GM12891 (cell line): ENCODE measurements around the gene PDE10A.
"Not testable (repeated sequence)": the region's sequence is repeated elsewhere in the genome, so short reads cannot be mapped to it uniquely, and the experiment has no call there.

ENCODE experiments used
- DNase-seq: peaks from one replicate; pipeline ENCODE4 v3.0.0; 2011; ENCODE audit warnings: low spot score; ENCODE audit not compliant: insufficient read length
- FAIRE-seq: peaks from 2 replicates; lab custom pipeline; 2011; peaks lifted over from hg19 to GRCh38; lab: Jason Lieb, UNC
- PAX5 ChIP-seq: IDR thresholded peaks from 2 replicates; pipeline ENCODE4 v1.6.1; 2011; ENCODE audit warnings: low read length, moderate library complexity, mild to moderate bottlenecking; ENCODE audit not compliant: insufficient read depth, severe bottlenecking
- POLR2A ChIP-seq: IDR thresholded peaks from 2 replicates; pipeline ENCODE4 v1.6.1; 2011; ENCODE audit warnings: low read depth, low read length, control low read depth
- POLR2AphosphoS5 ChIP-seq: IDR thresholded peaks from 2 replicates; pipeline ENCODE4 v1.6.1; 2011; ENCODE audit warnings: low read depth, low read length, control low read depth
- POU2F2 ChIP-seq: IDR thresholded peaks from 2 replicates; pipeline ENCODE4 v1.6.1; 2011; ENCODE audit warnings: low read depth, mild to moderate bottlenecking, control low read depth, low read length, moderate library complexity
- SPI1 ChIP-seq: IDR thresholded peaks from 2 replicates; pipeline ENCODE4 v1.6.1; 2011; ENCODE audit warnings: low read depth, low read length, control low read depth
- TAF1 ChIP-seq: IDR thresholded peaks from 2 replicates; pipeline ENCODE4 v1.6.1; 2011; ENCODE audit warnings: low read depth, low read length, control low read depth

The PDE10A gene

GRCh38 chr6:165562421-165563090 lies 100.5 kb downstream of the PDE10A start:
- TF ChIP-seq PAX5 (no peak), TAF1 (no peak), POU2F2 (no peak), SPI1 (no peak), POLR2A (no peak), POLR2AphosphoS5 (no peak)
- FAIRE-seq (no peak), DNase-seq (no peak)

- DNase-seq (no peak), FAIRE-seq (no peak)
- TF ChIP-seq POLR2A (no peak), POU2F2 (no peak), POLR2AphosphoS5 (no peak), TAF1 (no peak), PAX5 (no peak), SPI1 (no peak)
These were observed 103.4 kb downstream of the PDE10A start for GRCh38 chr6:165559632-165560031.

GRCh38 chr6:165558097-165558496 lies 104.9 kb downstream of the PDE10A start:
- not testable (repeated sequence) for DNase-seq

GRCh38 chr6:165557674-165558073 lies 105.4 kb downstream of the PDE10A start:
- DNase-seq: no peak
- no peak for TF ChIP-seq PAX5
- TF ChIP-seq SPI1: no peak
- no peak for TF ChIP-seq POLR2AphosphoS5
- no peak for TF ChIP-seq POU2F2
- no peak for TF ChIP-seq TAF1
- TF ChIP-seq POLR2A: no peak
- no peak for FAIRE-seq

More at GRCh38 chr6:165558097-165558496, 104.9 kb downstream of the PDE10A start:
- FAIRE-seq: not testable (repeated sequence)

GRCh38 chr6:165556116-165556843 lies 106.8 kb downstream of the PDE10A start:
- no peak for FAIRE-seq
- no peak for TF ChIP-seq SPI1
- DNase-seq: no peak

- DNase-seq, FAIRE-seq: not testable (repeated sequence)
These were observed 108.4 kb downstream of the PDE10A start for GRCh38 chr6:165554644-165555043.

- DNase-seq: no peak
- no peak for FAIRE-seq
- no peak for TF ChIP-seq TAF1
- no peak for TF ChIP-seq SPI1
- TF ChIP-seq POLR2A: no peak
- TF ChIP-seq PAX5: no peak
- no peak for TF ChIP-seq POU2F2
- TF ChIP-seq POLR2AphosphoS5: no peak
These were observed 110.7 kb downstream of the PDE10A start for GRCh38 chr6:165552248-165552736.

- FAIRE-seq (no peak), DNase-seq (no peak)
- no peak for TF ChIP-seq SPI1
- no peak for TF ChIP-seq PAX5
- no peak for TF ChIP-seq POU2F2
- TF ChIP-seq TAF1: no peak
- TF ChIP-seq POLR2A: no peak
- no peak for TF ChIP-seq POLR2AphosphoS5
These were observed 111.2 kb downstream of the PDE10A start for GRCh38 chr6:165551828-165552227.

- no peak for TF ChIP-seq POLR2AphosphoS5
- TF ChIP-seq POLR2A: no peak
- no peak for TF ChIP-seq TAF1
- TF ChIP-seq SPI1: no peak
- TF ChIP-seq POU2F2: no peak
- TF ChIP-seq PAX5: no peak
- FAIRE-seq (no peak), DNase-seq (no peak)
These were observed 114.6 kb downstream of the PDE10A start for GRCh38 chr6:165548450-165548849.

GRCh38 chr6:165545806-165546205 lies 117.2 kb downstream of the PDE10A start:
- FAIRE-seq (no peak), DNase-seq (no peak)
- TF ChIP-seq POU2F2 (no peak), POLR2A (no peak), SPI1 (no peak), TAF1 (no peak), PAX5 (no peak), POLR2AphosphoS5 (no peak)

GRCh38 chr6:165543781-165544180 lies 119.3 kb downstream of the PDE10A start:
- TF ChIP-seq POLR2A (no peak), SPI1 (no peak), POLR2AphosphoS5 (no peak), PAX5 (no peak), POU2F2 (no peak), TAF1 (no peak)
- DNase-seq (no peak), FAIRE-seq (no peak)

- no peak for DNase-seq
- FAIRE-seq: no peak
- TF ChIP-seq SPI1: no peak
- TF ChIP-seq POLR2A: no peak
- no peak for TF ChIP-seq TAF1
- no peak for TF ChIP-seq PAX5
These were observed 126.1 kb downstream of the PDE10A start for GRCh38 chr6:165536911-165537310.
